Upper lobe of left lung (tissue), 4 donors: ENCODE data around the gene WRNIP1.

Source experiments
- CTCF ChIP-seq, 6 experiments: fragments of 450-650 bp in 4 of 6; fragments of 200-600 bp in 2 of 6; sonication (generic) in 2 of 6; IDR thresholded peaks; one replicate each; pipeline ENCODE4 v1.5.1; 2016 to 2019; ENCODE audit warnings: antibody characterized with exemption in 6 of 6
- EP300 ChIP-seq, 4 donors: sonication (generic); formaldehyde crosslinking; IDR thresholded peaks; one replicate each; pipeline ENCODE4 v1.5.1; 2017; ENCODE audit warnings: antibody characterized with exemption in 4 of 4, control low read depth in 2 of 4
- POLR2A ChIP-seq, 4 donors: fragments of 450-650 bp; IDR thresholded peaks; one replicate each; pipeline ENCODE4 v1.5.1; 2016 to 2017; ENCODE audit warnings: antibody characterized with exemption in 4 of 4, mild to moderate bottlenecking in 2 of 4
- POLR2AphosphoS5 ChIP-seq, 2 donors: sonication (generic); formaldehyde crosslinking; IDR thresholded peaks; one replicate each; pipeline ENCODE4 v1.5.1; 2017; ENCODE audit warnings: antibody characterized with exemption in 2 of 2

- TF ChIP-seq EP300 (IDR thresholded peaks at IDR 0.05) (no peak), CTCF (IDR thresholded peaks at IDR 0.05) (no peak), POLR2A (IDR thresholded peaks at IDR 0.05) (no peak), POLR2AphosphoS5 (IDR thresholded peaks at IDR 0.05) (no peak)
Observed at GRCh38 chr6:2795162-2795561, 30.0 kb downstream of the WRNIP1 start.
